GM23338 (cell line): ENCODE measurements around the gene ALG1L2.

Experiments used
- CTCF ChIP-seq, 2 experiments: fragments of 200-600 bp in 1 of 2; sonication (generic) in 1 of 2; conservative IDR thresholded peaks; 2 replicates each; pipeline versions ENCODE4 v1.5.1 to v1.6.1; 2016 to 2017; ENCODE audit warnings: antibody characterized with exemption in 2 of 2, low read depth in 2 of 2, mild to moderate bottlenecking in 2 of 2, moderate library complexity in 1 of 2
- ETS1 ChIP-seq: IDR thresholded peaks from 2 replicates; pipeline ENCODE4 v1.6.1; 2016; ENCODE audit warnings: antibody characterized with exemption
- EZH2 ChIP-seq: fragments of 200-600 bp; sonication (generic); IDR thresholded peaks from one replicate; pipeline ENCODE4 v1.8.0; 2017; ENCODE audit warnings: antibody characterized with exemption, mild to moderate bottlenecking, low read depth; ENCODE audit not compliant: unreplicated experiment
- EZH2phosphoT487 ChIP-seq: fragments of 200-600 bp; sonication (generic); IDR thresholded peaks from one replicate; pipeline ENCODE4 v1.8.1; 2018; ENCODE audit warnings: antibody characterized with exemption; ENCODE audit not compliant: unreplicated experiment
- JUNB ChIP-seq: IDR thresholded peaks from one replicate; pipeline ENCODE4 v1.6.1; 2016; ENCODE audit warnings: antibody characterized with exemption; ENCODE audit not compliant: unreplicated experiment
- NANOG ChIP-seq: IDR thresholded peaks from 2 replicates; pipeline ENCODE4 v1.6.1; 2016; ENCODE audit warnings: antibody characterized with exemption, borderline replicate concordance
- POLR2AphosphoS5 ChIP-seq: IDR thresholded peaks from 2 replicates; pipeline ENCODE4 v1.6.1; 2016; ENCODE audit warnings: antibody characterized with exemption, low read depth
- REST ChIP-seq: IDR thresholded peaks from one replicate; pipeline ENCODE4 v1.6.1; 2018; ENCODE audit warnings: antibody characterized with exemption; ENCODE audit not compliant: unreplicated experiment
- ZNF114 ChIP-seq: fragments of 250-450 bp; sonication (Bioruptor Pico); IDR thresholded peaks from 2 replicates; pipeline ENCODE4 v1.5.0; 2020; ENCODE audit warnings: mild to moderate bottlenecking, moderate library complexity

- TF ChIP-seq REST (no peak), ETS1 (no peak), EZH2phosphoT487 (no peak), CTCF (conservative IDR thresholded peaks at IDR 0.05; ENCODE audit: low read depth in 2 of 2) (no peak), NANOG (no peak), POLR2AphosphoS5 (no peak), EZH2 (no peak), JUNB (no peak), ZNF114 (CRISPR knock-in tag) (no peak)
Observed at GRCh38 chr3:130048726-130049125, 32.9 kb upstream of the ALG1L2 start.
